Endodermal cell (in vitro differentiated cells): ENCODE data around the gene KIAA1755. TPM values are rescaled to one million over a fixed set of nuclear protein-coding genes. Genes with fewer than 3 reads are reported as not detected.
A peak's percentile ranks its signal among the peaks of the same experiment; 100 is the strongest.

Experiments used
- DNase-seq: peaks from one replicate; pipeline ENCODE4 v3.0.0-alpha.2; 2017
- H3K27ac ChIP-seq: 2 replicates; pipeline ENCODE4 v1.5.1; 2013; ENCODE audit warnings: mild to moderate bottlenecking, low read depth, low read length, moderate library complexity
- H3K27me3 ChIP-seq: 2 replicates; pipeline ENCODE4 v1.6.1; 2013; ENCODE audit warnings: mild to moderate bottlenecking, low read length, moderate library complexity; ENCODE audit not compliant: insufficient read depth, control insufficient read depth, poor library complexity, severe bottlenecking
- H3K36me3 ChIP-seq: 2 replicates; pipeline ENCODE4 v1.7.0; 2013; ENCODE audit warnings: mild to moderate bottlenecking, low read length, moderate library complexity; ENCODE audit not compliant: control insufficient read depth, insufficient read depth
- H3K4me1 ChIP-seq: one replicate; pipeline ENCODE4 v1.7.0; 2013; ENCODE audit warnings: low read length; ENCODE audit not compliant: control insufficient read depth, insufficient read depth
- H3K4me3 ChIP-seq: 2 replicates; pipeline ENCODE4 v1.5.1; 2013; ENCODE audit warnings: mild to moderate bottlenecking, low read length, moderate library complexity
- H3K9ac ChIP-seq: 2 replicates; pipeline ENCODE4 v1.6.1; 2013; ENCODE audit warnings: mild to moderate bottlenecking, low read length, moderate library complexity; ENCODE audit not compliant: poor library complexity, severe bottlenecking; ENCODE audit errors: extremely low read depth
- H3K9me3 ChIP-seq: 2 replicates; pipeline ENCODE4 v1.6.1; 2013; ENCODE audit warnings: mild to moderate bottlenecking, low read length, moderate library complexity; ENCODE audit not compliant: control insufficient read depth
- H3K27ac Mint-ChIP-seq: 2 replicates; pipeline ENCODE4 v1.8.0; 2020; ENCODE audit warnings: mixed read lengths
- H3K27me3 Mint-ChIP-seq: 2 replicates; pipeline ENCODE4 v1.8.0; 2021; ENCODE audit warnings: mild to moderate bottlenecking, mixed read lengths; ENCODE audit not compliant: insufficient read depth
- H3K36me3 Mint-ChIP-seq: 2 replicates; pipeline ENCODE4 v1.8.0; 2020; ENCODE audit warnings: low read depth, mixed read lengths
- H3K4me1 Mint-ChIP-seq: 2 replicates; pipeline ENCODE4 v1.8.0; 2020; ENCODE audit warnings: mixed read lengths
- H3K4me3 Mint-ChIP-seq: 2 replicates; pipeline ENCODE4 v1.8.0; 2020; ENCODE audit warnings: mild to moderate bottlenecking, moderate library complexity, mixed read lengths
- H3K9me3 Mint-ChIP-seq: 2 replicates; pipeline ENCODE4 v1.8.0; 2020; ENCODE audit warnings: mild to moderate bottlenecking, mixed read lengths
- CTCF ChIP-seq: fragments of 200-600 bp; sonication (generic); conservative IDR thresholded peaks from 2 replicates; pipeline ENCODE4 v1.5.0; 2021; ENCODE audit warnings: antibody characterized with exemption, mild to moderate bottlenecking
- WGBS, 2 experiments: methylation state at CpG; one replicate each; pipeline versions ENCODE4 v1.1.5 to v1.1.7; 2013; ENCODE audit warnings: missing lambda C conversion rate in 2 of 2, mixed read lengths in 1 of 2; ENCODE audit not compliant: insufficient coverage in 1 of 2, insufficient read length in 1 of 2; 5-methylcytosine and 5-hydroxymethylcytosine counted together
- total RNA-seq, 2 donors: library from RNA; stranded (reverse); fragmentation: NEBNext Ultra II Directional in 1 of 2; extraction: Animal tissue kit (Norgen Biotek cat#: 25700) in 1 of 2; gene quantifications; 2 replicates in 1 of 2; 3 replicates in 1 of 2; pipeline ENCODE4 v1.2.1, GENCODE V29; 2021

KIAA1755 gene
- total RNA-seq, 2 donors from 2014 or later, result not detected

GRCh38 chr20:38214256-38215193 is 46.0 kb downstream of the KIAA1755 start:
- no peaks in the 10 kb centered on the region for H3K36me3 Mint-ChIP-seq
- H3K27ac Mint-ChIP-seq, result no peak overlapping the region
- H3K4me3 ChIP-seq, result no peak overlapping the region
- H3K9me3 Mint-ChIP-seq, result no peaks in the 10 kb centered on the region
- peaks cover 5% of the 10 kb centered on the region for H3K4me1 Mint-ChIP-seq
- H3K27me3 ChIP-seq, result no peaks in the 10 kb centered on the region
- H3K36me3 ChIP-seq, result no peaks in the 10 kb centered on the region
- H3K9me3 ChIP-seq, result no peaks in the 10 kb centered on the region
- no peak for DNase-seq
- H3K4me3 Mint-ChIP-seq, result no peak overlapping the region
- no peak overlapping the region for H3K9ac ChIP-seq
- no peak overlapping the region for H3K27ac ChIP-seq
- H3K4me1 ChIP-seq, result no peaks in the 10 kb centered on the region
- peaks cover 4% of the 10 kb centered on the region for H3K27me3 Mint-ChIP-seq
- 87 to 89% methylated on average over 13 to 19 of the region's 19 CpGs for WGBS, 2 experiments
- peak; percentile 57 for TF ChIP-seq CTCF

- DNase-seq, result no peak
- H3K4me3 Mint-ChIP-seq, result no peak overlapping the region
- Histone ChIP-seq H3K4me3 (no peak overlapping the region), H3K9me3 (no peaks in the 10 kb centered on the region), H3K27ac (no peak overlapping the region), H3K27me3 (no peaks in the 10 kb centered on the region), H3K4me1 (no peaks in the 10 kb centered on the region), H3K36me3 (no peaks in the 10 kb centered on the region), H3K9ac (no peak overlapping the region)
- 91 to 94% methylated on average over 5 of the region's 5 CpGs for WGBS, 2 experiments
- H3K27me3 Mint-ChIP-seq, result peaks cover 4% of the 10 kb centered on the region
- H3K36me3 Mint-ChIP-seq, result no peaks in the 10 kb centered on the region
- no peak overlapping the region for H3K27ac Mint-ChIP-seq
- no peak for TF ChIP-seq CTCF
- H3K4me1 Mint-ChIP-seq, result peaks cover 5% of the 10 kb centered on the region
- no peaks in the 10 kb centered on the region for H3K9me3 Mint-ChIP-seq
These were observed 47.0 kb downstream of the KIAA1755 start for GRCh38 chr20:38213607-38213940.

- TF ChIP-seq CTCF, result no peak
- Histone ChIP-seq H3K27ac (no peak overlapping the region), H3K4me3 (no peak overlapping the region), H3K36me3 (no peaks in the 10 kb centered on the region), H3K9me3 (no peaks in the 10 kb centered on the region), H3K27me3 (no peaks in the 10 kb centered on the region), H3K9ac (no peak overlapping the region), H3K4me1 (no peaks in the 10 kb centered on the region)
- Mint-ChIP-seq H3K27ac (no peak overlapping the region), H3K4me3 (no peak overlapping the region), H3K4me1 (peaks cover 5% of the 10 kb centered on the region), H3K9me3 (no peaks in the 10 kb centered on the region), H3K27me3 (peaks cover 6% of the 10 kb centered on the region), H3K36me3 (no peaks in the 10 kb centered on the region)
- no peak for DNase-seq
- 82 to 87% methylated on average over 15 to 18 of the region's 18 CpGs for WGBS, 2 experiments
These were observed 47.5 kb downstream of the KIAA1755 start for GRCh38 chr20:38212806-38213606.
